ENCODE measurements around the gene SLC9A2. TPM values are rescaled to one million over a fixed set of nuclear protein-coding genes. Genes with fewer than 3 reads are reported as not detected.

Gene SLC9A2
- total RNA-seq, 1 experiment from 2014 or later, result not detected

DNA sequence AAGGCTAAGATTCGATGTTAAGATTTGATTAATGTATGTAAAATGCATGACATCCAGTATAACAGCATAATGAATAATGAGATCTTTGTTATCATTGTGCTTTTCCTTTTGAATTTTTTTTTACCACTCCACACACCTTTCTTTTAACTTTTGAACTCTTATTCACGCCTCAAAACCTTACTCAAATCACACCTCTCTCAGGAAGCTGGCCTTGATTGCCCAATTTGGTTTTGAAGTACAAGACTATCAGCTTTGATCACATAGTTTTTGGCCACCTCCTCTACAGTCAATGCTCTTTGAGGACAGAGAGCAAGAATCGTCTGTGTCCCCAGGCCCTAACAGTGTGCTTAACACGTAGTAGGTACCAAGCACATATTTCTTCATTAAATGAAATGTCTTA is 29.9 kb upstream of the SLC9A2 start:
- no peaks in the 10 kb centered on the region for H4K20me1 ChIP-seq (ENCODE audit: insufficient read depth, low read depth, low read length)
- H3K4me2 ChIP-seq (ENCODE audit: low read depth, low read length, poor library complexity, severe bottlenecking), result no peak overlapping the region
- no peak overlapping the region for H2AFZ ChIP-seq (ENCODE audit: low read length)

DNA sequence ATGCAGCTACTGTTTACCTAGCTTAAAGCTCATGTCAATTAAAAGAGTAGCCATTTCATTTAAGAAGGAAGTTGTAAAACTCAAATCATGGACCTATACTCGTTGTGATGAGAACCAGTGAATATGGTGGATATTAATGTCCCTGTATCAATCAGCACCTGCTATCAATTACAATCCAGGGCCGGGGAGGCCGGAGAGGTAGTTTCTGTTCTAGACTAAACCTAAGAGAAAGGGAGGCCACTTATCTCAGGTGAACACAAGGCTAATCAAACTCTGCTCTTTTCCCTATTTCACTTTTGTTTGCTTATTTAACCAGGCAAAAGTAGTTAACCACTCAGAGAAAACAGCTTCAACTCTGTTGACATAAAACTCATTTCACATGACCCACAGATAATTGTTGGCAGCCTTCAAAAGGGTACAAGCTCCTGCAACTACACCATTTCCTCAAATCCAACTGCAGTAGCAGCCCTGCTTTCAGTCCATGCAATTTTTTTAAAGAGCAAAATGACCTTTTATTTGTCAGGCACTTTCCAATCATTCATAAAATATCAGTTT is 27.8 kb upstream of the SLC9A2 start:
- H3K4me3 ChIP-seq (ENCODE audit: low read length), result no peak overlapping the region
- no peak overlapping the region for H3K9ac ChIP-seq (ENCODE audit: low read length)
- H3K9me2 ChIP-seq (replicated peaks; ENCODE audit: insufficient read depth, low read length), result no peaks in the 10 kb centered on the region
- no peaks in the 10 kb centered on the region for H3K27me3 ChIP-seq (ENCODE audit: low read length)
- H3K9me3 ChIP-seq (ENCODE audit: low read length), result no peaks in the 10 kb centered on the region
- H4K20me1 ChIP-seq (ENCODE audit: insufficient read depth, low read depth, low read length), result no peaks in the 10 kb centered on the region
- no peak overlapping the region for H3K27ac ChIP-seq (ENCODE audit: low read length)
- H3K36me3 ChIP-seq (ENCODE audit: insufficient read depth, low read length), result no peaks in the 10 kb centered on the region
- no peaks in the 10 kb centered on the region for H3K4me1 ChIP-seq (ENCODE audit: low read length)
- H2AFZ ChIP-seq (ENCODE audit: low read length), result no peak overlapping the region
- DNase-seq, result no peak
- no peak overlapping the region for H3K4me2 ChIP-seq (ENCODE audit: low read depth, low read length, poor library complexity, severe bottlenecking)
- no peaks in the 10 kb centered on the region for H3K79me2 ChIP-seq (ENCODE audit: low read length)

More for the DNA sequence above, 29.9 kb upstream of the SLC9A2 start:
- no peaks in the 10 kb centered on the region for H3K79me2 ChIP-seq (ENCODE audit: low read length)
- H3K4me1 ChIP-seq (ENCODE audit: low read length), result no peaks in the 10 kb centered on the region
- DNase-seq, result no peak
- no peaks in the 10 kb centered on the region for H3K36me3 ChIP-seq (ENCODE audit: insufficient read depth, low read length)
- no peak overlapping the region for H3K9ac ChIP-seq (ENCODE audit: low read length)
- H3K4me3 ChIP-seq (ENCODE audit: low read length), result no peak overlapping the region
- H3K27ac ChIP-seq (ENCODE audit: low read length), result no peak overlapping the region
- no peaks in the 10 kb centered on the region for H3K27me3 ChIP-seq (ENCODE audit: low read length)
- H3K9me3 ChIP-seq (ENCODE audit: low read length), result no peaks in the 10 kb centered on the region
- H3K9me2 ChIP-seq (replicated peaks; ENCODE audit: insufficient read depth, low read length), result no peaks in the 10 kb centered on the region

DNA sequence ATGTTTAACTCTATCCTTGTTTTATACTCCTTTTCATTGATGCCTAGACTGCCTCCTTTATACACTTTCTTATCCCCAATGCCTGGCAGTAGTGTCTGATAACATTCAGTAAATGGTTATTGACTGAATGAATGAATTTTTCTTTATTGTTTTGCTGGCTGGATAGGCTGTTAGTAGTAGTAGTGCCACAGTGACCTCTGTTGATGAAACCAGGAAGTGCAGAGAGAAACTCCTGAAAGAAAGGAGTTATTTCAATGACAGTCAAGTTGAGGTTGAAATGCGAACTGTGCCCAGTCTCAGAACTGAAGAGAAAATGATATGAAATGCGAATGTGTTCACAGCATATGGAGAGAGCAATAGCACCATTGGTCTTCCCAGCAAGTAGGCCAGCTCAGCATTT is 26.8 kb upstream of the SLC9A2 start:
- no peaks in the 10 kb centered on the region for H4K20me1 ChIP-seq (ENCODE audit: insufficient read depth, low read depth, low read length)
- DNase-seq, result peak; percentile 53
- H3K27me3 ChIP-seq (ENCODE audit: low read length), result no peaks in the 10 kb centered on the region
- H3K9ac ChIP-seq (ENCODE audit: low read length), result no peak overlapping the region
- no peak overlapping the region for H3K4me2 ChIP-seq (ENCODE audit: low read depth, low read length, poor library complexity, severe bottlenecking)
- H3K36me3 ChIP-seq (ENCODE audit: insufficient read depth, low read length), result no peaks in the 10 kb centered on the region
- no peak overlapping the region for H3K4me3 ChIP-seq (ENCODE audit: low read length)
- H3K4me1 ChIP-seq (ENCODE audit: low read length), result no peaks in the 10 kb centered on the region
- no peaks in the 10 kb centered on the region for H3K9me3 ChIP-seq (ENCODE audit: low read length)
- H2AFZ ChIP-seq (ENCODE audit: low read length), result no peak overlapping the region
- H3K9me2 ChIP-seq (replicated peaks; ENCODE audit: insufficient read depth, low read length), result no peaks in the 10 kb centered on the region
- no peaks in the 10 kb centered on the region for H3K79me2 ChIP-seq (ENCODE audit: low read length)
- H3K27ac ChIP-seq (ENCODE audit: low read length), result no peak overlapping the region

DNA sequence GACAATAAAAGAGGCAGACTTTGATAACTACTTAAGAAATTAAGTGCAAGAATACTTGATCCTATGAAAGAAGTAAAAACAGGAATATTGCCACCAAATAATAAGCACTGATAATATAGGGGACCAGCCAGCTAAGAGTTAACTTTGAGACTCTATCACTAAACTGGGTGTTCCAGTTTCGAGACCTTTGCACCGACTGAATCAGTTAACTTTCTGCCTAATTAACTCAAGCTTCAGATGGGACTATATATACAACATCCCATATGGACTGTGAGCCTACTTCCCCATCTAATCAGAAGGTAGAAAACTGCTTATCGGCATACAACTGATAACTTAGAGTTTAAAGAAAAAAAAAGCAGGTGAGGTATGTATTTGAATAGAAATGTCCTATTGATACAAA is 25.8 kb upstream of the SLC9A2 start:
- H3K4me3 ChIP-seq (ENCODE audit: low read length), result no peak overlapping the region

DNA sequence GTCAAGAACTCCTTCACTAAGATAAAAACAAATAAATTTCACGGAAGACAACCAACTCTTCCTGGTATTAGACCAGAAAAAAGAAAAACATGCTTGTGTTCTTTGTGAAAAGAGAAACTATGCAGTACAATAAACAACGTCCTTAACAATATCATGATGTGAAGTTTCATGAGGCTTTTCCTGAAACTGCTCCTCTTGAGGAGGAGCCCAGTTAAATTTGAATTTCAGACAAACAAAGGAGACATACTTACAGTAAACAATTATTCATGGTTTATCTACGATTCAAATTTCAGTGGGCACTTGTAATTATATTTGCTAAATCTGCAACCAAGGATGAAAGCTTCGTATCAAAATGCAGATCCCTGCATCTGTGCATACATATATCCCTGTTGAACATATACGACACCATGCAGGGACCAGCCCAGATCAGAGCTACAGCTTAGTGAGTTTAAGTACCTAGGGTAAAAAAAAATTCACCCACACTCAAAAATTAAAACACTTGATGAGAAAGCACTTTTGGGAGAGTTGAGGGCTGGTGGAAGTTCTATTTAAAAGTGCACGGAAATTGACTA is 24.8 kb upstream of the SLC9A2 start:
- Histone ChIP-seq H3K36me3 (ENCODE audit: insufficient read depth, low read length) (no peaks in the 10 kb centered on the region), H3K9me2 (replicated peaks; ENCODE audit: insufficient read depth, low read length) (no peaks in the 10 kb centered on the region), H2AFZ (ENCODE audit: low read length) (no peak overlapping the region), H3K4me2 (ENCODE audit: low read depth, low read length, poor library complexity, severe bottlenecking) (no peak overlapping the region), H3K4me3 (ENCODE audit: low read length) (no peak overlapping the region), H4K20me1 (ENCODE audit: insufficient read depth, low read depth, low read length) (no peaks in the 10 kb centered on the region), H3K79me2 (ENCODE audit: low read length) (no peaks in the 10 kb centered on the region), H3K4me1 (ENCODE audit: low read length) (no peaks in the 10 kb centered on the region), H3K9ac (ENCODE audit: low read length) (no peak overlapping the region), H3K9me3 (ENCODE audit: low read length) (no peaks in the 10 kb centered on the region), H3K27me3 (ENCODE audit: low read length) (no peaks in the 10 kb centered on the region), H3K27ac (ENCODE audit: low read length) (no peak overlapping the region)
- DNase-seq, result no peak

More for the DNA sequence above, 25.8 kb upstream of the SLC9A2 start:
- Histone ChIP-seq H4K20me1 (ENCODE audit: insufficient read depth, low read depth, low read length) (no peaks in the 10 kb centered on the region), H3K9me3 (ENCODE audit: low read length) (no peaks in the 10 kb centered on the region), H2AFZ (ENCODE audit: low read length) (no peak overlapping the region), H3K4me1 (ENCODE audit: low read length) (no peaks in the 10 kb centered on the region), H3K9ac (ENCODE audit: low read length) (no peak overlapping the region), H3K36me3 (ENCODE audit: insufficient read depth, low read length) (no peaks in the 10 kb centered on the region), H3K27me3 (ENCODE audit: low read length) (no peaks in the 10 kb centered on the region), H3K9me2 (replicated peaks; ENCODE audit: insufficient read depth, low read length) (no peaks in the 10 kb centered on the region), H3K27ac (ENCODE audit: low read length) (no peak overlapping the region), H3K4me2 (ENCODE audit: low read depth, low read length, poor library complexity, severe bottlenecking) (no peak overlapping the region), H3K79me2 (ENCODE audit: low read length) (no peaks in the 10 kb centered on the region)
- no peak for DNase-seq

DNA sequence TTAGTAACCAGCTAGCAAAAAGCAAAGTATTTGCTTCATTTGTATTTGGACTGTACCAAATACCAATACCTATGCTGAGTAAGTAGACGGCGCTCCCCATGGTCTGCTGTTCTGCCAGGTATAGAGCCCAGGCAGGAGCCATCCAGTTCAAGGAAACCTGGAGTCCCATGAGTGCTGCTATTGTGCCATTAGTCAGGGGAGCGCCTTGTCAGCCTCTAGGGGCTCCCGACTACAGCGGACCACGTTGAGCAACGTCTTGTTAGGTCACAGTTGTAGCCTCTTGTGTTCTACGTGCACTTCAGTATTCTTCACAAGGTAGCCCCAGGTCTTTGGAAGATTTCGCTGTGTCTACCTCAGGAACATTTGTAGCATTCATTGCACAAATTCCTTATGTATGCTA is 21.6 kb upstream of the SLC9A2 start:
- Histone ChIP-seq H3K9me3 (ENCODE audit: low read length) (no peaks in the 10 kb centered on the region), H3K27me3 (ENCODE audit: low read length) (no peaks in the 10 kb centered on the region), H3K27ac (ENCODE audit: low read length) (no peak overlapping the region), H3K36me3 (ENCODE audit: insufficient read depth, low read length) (no peaks in the 10 kb centered on the region), H3K4me2 (ENCODE audit: low read depth, low read length, poor library complexity, severe bottlenecking) (no peak overlapping the region), H3K4me1 (ENCODE audit: low read length) (no peaks in the 10 kb centered on the region), H4K20me1 (ENCODE audit: insufficient read depth, low read depth, low read length) (no peaks in the 10 kb centered on the region), H2AFZ (ENCODE audit: low read length) (no peak overlapping the region), H3K79me2 (ENCODE audit: low read length) (no peaks in the 10 kb centered on the region), H3K4me3 (ENCODE audit: low read length) (no peak overlapping the region), H3K9ac (ENCODE audit: low read length) (no peak overlapping the region), H3K9me2 (replicated peaks; ENCODE audit: insufficient read depth, low read length) (no peaks in the 10 kb centered on the region)
- DNase-seq, result no peak

DNA sequence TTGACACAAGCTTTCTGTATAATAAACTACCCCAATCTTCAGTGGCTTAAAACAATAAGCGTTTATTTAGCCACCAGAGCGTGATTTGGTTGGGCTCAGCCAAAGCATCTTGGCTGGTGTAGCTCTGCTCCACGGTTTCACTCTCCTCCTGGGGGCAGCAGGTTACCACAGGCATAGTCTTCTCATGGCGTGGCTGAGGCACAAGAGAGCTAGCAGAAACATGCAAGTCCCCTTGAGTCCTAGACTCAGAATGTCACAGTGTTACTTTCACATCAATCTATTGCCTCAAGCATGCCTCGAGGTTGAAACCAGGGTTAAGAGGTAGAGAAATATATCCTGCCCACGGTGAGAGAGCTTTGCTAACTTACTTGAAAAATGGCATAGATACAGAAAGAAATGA is 19.9 kb upstream of the SLC9A2 start:
- Histone ChIP-seq H3K4me1 (ENCODE audit: low read length) (no peaks in the 10 kb centered on the region), H4K20me1 (ENCODE audit: insufficient read depth, low read depth, low read length) (no peaks in the 10 kb centered on the region), H3K27ac (ENCODE audit: low read length) (no peak overlapping the region), H3K79me2 (ENCODE audit: low read length) (no peaks in the 10 kb centered on the region), H3K9me2 (replicated peaks; ENCODE audit: insufficient read depth, low read length) (no peaks in the 10 kb centered on the region), H3K27me3 (ENCODE audit: low read length) (no peaks in the 10 kb centered on the region), H3K4me2 (ENCODE audit: low read depth, low read length, poor library complexity, severe bottlenecking) (no peak overlapping the region), H3K9ac (ENCODE audit: low read length) (no peak overlapping the region), H3K36me3 (ENCODE audit: insufficient read depth, low read length) (no peaks in the 10 kb centered on the region), H3K4me3 (ENCODE audit: low read length) (no peak overlapping the region), H2AFZ (ENCODE audit: low read length) (no peak overlapping the region), H3K9me3 (ENCODE audit: low read length) (no peaks in the 10 kb centered on the region)
- DNase-seq, result no peak

DNA sequence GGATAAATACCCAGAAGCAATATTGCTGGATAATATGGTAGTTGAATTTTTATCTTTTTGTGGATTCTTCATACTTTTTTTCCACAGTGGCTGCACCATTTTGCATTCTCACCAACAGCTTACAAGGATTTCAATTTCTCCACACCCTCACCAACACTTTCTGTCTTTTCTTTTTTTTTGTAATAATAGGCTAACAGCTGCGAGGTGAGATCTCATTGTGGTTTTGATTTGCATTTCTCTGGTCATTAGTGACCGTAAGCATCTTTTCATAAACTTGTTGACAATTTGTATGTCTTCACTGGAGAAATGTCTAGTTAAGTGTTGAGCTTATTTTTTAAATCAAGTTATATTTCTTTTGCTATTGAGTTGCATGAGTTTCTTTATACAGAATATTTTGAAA is 17.6 kb upstream of the SLC9A2 start:
- no peak overlapping the region for H3K4me2 ChIP-seq (ENCODE audit: low read depth, low read length, poor library complexity, severe bottlenecking)
- no peak overlapping the region for H3K9ac ChIP-seq (ENCODE audit: low read length)
- H3K9me3 ChIP-seq (ENCODE audit: low read length), result no peaks in the 10 kb centered on the region
- no peak for DNase-seq
- no peaks in the 10 kb centered on the region for H3K27me3 ChIP-seq (ENCODE audit: low read length)
- H2AFZ ChIP-seq (ENCODE audit: low read length), result no peak overlapping the region
- H3K36me3 ChIP-seq (ENCODE audit: insufficient read depth, low read length), result no peaks in the 10 kb centered on the region
- H4K20me1 ChIP-seq (ENCODE audit: insufficient read depth, low read depth, low read length), result no peaks in the 10 kb centered on the region
- H3K4me1 ChIP-seq (ENCODE audit: low read length), result no peaks in the 10 kb centered on the region
- H3K9me2 ChIP-seq (replicated peaks; ENCODE audit: insufficient read depth, low read length), result no peaks in the 10 kb centered on the region
- H3K4me3 ChIP-seq (ENCODE audit: low read length), result no peak overlapping the region
- H3K27ac ChIP-seq (ENCODE audit: low read length), result no peak overlapping the region
- no peaks in the 10 kb centered on the region for H3K79me2 ChIP-seq (ENCODE audit: low read length)
